ENCODE data around the gene CCR9.

- TF ChIP-seq CTCF (IDR thresholded peaks at IDR 0.05) (no peak), EP300 (IDR thresholded peaks at IDR 0.05; ENCODE audit: low read depth) (no peak), POLR2A (IDR thresholded peaks at IDR 0.05) (no peak)
Observed at GRCh38 chr3:45884368-45885201, 1.8 kb upstream of the CCR9 start.

Measured in transverse colon (tissue), 3 donors.